Measurements from ENCODE around the gene KRT71.

KRT71 gene

GRCh38 chr12:52524241-52524897 is 28.6 kb downstream of the KRT71 start:
- TF ChIP-seq, protein P1, sequence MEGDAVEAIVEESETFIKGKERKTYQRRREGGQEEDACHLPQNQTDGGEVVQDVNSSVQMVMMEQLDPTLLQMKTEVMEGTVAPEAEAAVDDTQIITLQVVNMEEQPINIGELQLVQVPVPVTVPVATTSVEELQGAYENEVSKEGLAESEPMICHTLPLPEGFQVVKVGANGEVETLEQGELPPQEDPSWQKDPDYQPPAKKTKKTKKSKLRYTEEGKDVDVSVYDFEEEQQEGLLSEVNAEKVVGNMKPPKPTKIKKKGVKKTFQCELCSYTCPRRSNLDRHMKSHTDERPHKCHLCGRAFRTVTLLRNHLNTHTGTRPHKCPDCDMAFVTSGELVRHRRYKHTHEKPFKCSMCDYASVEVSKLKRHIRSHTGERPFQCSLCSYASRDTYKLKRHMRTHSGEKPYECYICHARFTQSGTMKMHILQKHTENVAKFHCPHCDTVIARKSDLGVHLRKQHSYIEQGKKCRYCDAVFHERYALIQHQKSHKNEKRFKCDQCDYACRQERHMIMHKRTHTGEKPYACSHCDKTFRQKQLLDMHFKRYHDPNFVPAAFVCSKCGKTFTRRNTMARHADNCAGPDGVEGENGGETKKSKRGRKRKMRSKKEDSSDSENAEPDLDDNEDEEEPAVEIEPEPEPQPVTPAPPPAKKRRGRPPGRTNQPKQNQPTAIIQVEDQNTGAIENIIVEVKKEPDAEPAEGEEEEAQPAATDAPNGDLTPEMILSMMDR (IDR thresholded peaks at IDR 0.05; ENCODE audit: low read length, missing control alignments), result no peak
- no peak for DNase-seq (ENCODE audit: low read depth)
- H3K4me3 ChIP-seq (replicated peaks; ENCODE audit: low read depth, low read length), result no peak overlapping the region

GRCh38 chr12:52523824-52524223 is 29.1 kb downstream of the KRT71 start:
- DNase-seq (ENCODE audit: low read depth), result no peak
- TF ChIP-seq, protein P1 (IDR thresholded peaks at IDR 0.05; ENCODE audit: low read length, missing control alignments), result no peak
- H3K4me3 ChIP-seq (replicated peaks; ENCODE audit: low read depth, low read length), result no peak overlapping the region

GRCh38 chr12:52522346-52523011 is 30.5 kb downstream of the KRT71 start:
- peak; percentile 12 for DNase-seq (ENCODE audit: low read depth)
- no peak overlapping the region for H3K4me3 ChIP-seq (replicated peaks; ENCODE audit: low read depth, low read length)
- TF ChIP-seq, protein P1 (IDR thresholded peaks at IDR 0.05; ENCODE audit: low read length, missing control alignments), result no peak

DNA sequence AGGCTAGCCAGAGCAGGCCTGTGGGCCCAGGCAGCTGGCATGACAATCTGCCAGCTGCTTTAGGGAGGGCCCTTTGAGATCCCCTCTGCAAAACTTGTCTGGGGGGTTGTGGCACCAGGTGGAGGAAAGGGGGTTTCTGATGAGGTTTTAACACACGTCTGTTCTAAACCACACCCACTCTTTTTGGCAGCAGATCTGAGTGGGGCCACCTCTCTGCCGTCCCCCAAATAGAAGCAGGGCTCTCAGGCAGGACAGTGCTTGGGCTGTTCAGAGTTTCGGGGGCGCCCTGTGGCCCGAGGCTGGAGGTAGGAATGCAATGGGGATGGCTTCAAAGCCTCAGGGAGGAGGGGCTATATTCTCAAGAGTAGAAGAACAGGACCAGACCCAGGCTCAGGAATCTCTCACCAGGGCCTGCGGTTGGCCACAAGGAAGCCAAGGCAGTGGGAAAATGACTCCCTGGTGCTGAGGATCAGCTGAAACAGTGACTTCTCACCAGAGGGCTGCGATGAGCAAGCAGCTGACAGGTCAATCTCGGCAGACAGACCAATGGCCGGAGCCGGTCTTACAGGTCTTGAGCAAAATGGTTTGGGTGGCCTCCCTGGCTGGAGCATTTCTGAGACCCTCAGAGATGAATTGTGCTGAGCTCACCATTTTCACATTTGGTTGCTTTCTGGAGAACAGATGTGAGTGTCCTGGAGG is 31.2 kb downstream of the KRT71 start:
- TF ChIP-seq, protein P1 (IDR thresholded peaks at IDR 0.05; ENCODE audit: low read length, missing control alignments), result no peak
- no peak for DNase-seq (ENCODE audit: low read depth)
- H3K4me3 ChIP-seq (replicated peaks; ENCODE audit: low read depth, low read length), result no peak overlapping the region

DNA sequence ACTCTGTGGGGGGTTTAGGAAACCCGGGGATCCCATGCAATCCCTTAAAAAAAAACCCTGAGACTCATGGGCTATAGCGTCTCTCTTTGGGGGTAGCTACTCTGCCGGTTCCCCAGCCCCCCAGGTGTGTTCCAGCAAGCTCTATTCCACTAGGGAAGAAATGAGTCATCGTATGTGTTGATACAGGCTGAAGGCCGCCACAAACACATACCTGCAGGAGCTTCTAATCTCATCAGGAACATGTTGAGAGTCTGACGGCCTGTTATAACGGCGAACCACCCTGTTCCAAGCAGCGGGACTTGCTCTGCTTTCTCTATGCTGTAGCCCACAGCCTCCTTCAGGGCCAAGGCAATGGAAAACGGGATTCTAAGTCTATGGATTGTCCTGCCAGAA is 31.8 kb downstream of the KRT71 start:
- H3K4me3 ChIP-seq (replicated peaks; ENCODE audit: low read depth, low read length), result no peak overlapping the region
- TF ChIP-seq, protein P1 (IDR thresholded peaks at IDR 0.05; ENCODE audit: low read length, missing control alignments), result no peak
- no peak for DNase-seq (ENCODE audit: low read depth)

- no peak within 1 kb of the TSS for H3K4me3 ChIP-seq (replicated peaks; ENCODE audit: low read depth, low read length)
- no peak for DNase-seq (ENCODE audit: low read depth)
- TF ChIP-seq, protein P1 (IDR thresholded peaks at IDR 0.05; ENCODE audit: low read length, missing control alignments), result no peak
Observed at GRCh38 chr12:52519826-52520662, 32.9 kb downstream of the KRT71 start, which contains the start of gene KRT5. KRT5 (minus strand) TSS chr12:52520394; CDS start chr12:52520296, 98 bp downstream.
